HG03039 (cell line): Measurements from ENCODE around the gene CACNA1C.

Source experiments
- ATAC-seq: cut with Tn5 transposase; IDR thresholded peaks from one replicate; pipeline ENCODE4 v1.9.1; 2021; ENCODE audit warnings: mild to moderate bottlenecking, moderate library complexity; ENCODE audit not compliant: unreplicated experiment

CACNA1C gene

GRCh38 chr12:2523844-2524243 is 471.1 kb downstream of the CACNA1C start:
- ATAC-seq, result no peak

- no peak for ATAC-seq
Observed at GRCh38 chr12:2526371-2526770, 473.6 kb downstream of the CACNA1C start.

DNA sequence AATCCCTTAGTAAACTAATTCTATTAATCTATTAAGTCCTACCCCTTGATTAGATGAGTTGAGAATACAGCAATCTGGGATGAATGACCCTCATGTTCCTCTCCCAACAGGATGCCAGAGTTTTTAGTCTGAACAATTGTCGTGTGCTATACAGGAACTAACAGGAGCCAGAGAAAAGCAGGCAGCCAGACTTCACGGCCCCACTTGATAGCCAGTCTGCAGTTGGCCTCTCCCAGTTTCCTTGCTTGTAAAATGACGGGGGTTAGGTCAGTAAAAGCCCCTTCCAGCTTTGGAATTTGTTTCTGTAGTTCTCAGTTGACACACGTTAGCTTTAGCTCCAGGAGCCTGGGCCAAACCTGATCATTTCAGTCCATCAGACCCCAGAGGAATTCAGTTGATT is 475.2 kb downstream of the CACNA1C start:
- ATAC-seq, result no peak

DNA sequence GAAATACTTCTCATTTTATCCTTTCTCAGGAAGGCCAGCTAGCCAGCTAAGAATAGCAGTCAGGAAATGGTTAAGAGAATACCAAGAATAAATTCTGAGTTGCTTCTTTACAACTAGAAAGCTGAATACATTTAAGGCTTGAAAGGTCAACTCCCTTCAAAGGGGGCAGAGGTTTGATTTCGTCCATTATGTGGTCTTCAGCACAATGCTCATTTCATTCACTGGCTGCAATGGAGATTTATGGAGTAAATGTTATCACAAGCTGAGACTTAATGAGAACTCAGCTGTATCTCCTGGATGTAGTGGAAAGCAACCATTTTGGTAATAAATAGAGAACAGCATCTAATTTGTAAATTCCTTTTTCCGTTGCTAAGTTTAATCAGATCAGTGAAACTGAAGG is 477.0 kb downstream of the CACNA1C start:
- ATAC-seq, result no peak

GRCh38 chr12:2531371-2531770 is 478.6 kb downstream of the CACNA1C start:
- no peak for ATAC-seq

GRCh38 chr12:2533036-2533435 is 480.2 kb downstream of the CACNA1C start:
- ATAC-seq, result no peak

GRCh38 chr12:2535583-2536204 is 482.9 kb downstream of the CACNA1C start:
- no peak for ATAC-seq

- ATAC-seq, result no peak
Observed at GRCh38 chr12:2536724-2537123, 483.9 kb downstream of the CACNA1C start.

DNA sequence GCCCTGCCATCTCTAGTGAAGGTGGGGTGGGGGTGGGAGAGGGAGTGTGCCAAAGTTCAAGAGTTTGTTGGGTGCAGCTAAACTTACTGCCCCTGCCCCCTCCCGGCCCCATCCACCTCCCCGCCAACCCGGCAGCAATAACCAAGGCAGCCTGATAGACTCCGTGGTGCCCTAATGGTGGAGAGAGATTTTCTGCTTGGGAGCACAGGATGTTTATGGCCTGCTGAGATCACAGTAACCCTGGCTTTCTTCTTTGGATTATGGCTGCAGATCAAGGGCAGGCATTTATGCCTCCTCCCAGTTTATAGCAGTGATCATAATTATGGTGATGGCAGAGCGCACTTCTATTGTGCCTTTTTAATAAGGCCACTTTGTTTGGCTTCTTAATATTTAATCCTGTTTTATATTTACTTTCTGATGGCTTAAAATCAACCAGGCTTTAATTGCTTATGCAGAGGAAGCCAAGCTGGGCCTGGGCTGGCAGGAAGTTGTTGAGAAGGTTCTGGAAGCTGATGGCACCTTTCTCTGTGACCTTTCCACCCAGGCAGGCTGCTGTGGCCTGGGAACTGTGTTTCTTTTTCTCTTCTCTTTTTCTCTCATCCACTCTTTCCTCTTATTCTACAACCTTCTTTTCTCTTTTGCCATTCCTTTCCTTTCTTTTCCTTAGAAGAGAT is 485.2 kb downstream of the CACNA1C start:
- ATAC-seq, result no peak

DNA sequence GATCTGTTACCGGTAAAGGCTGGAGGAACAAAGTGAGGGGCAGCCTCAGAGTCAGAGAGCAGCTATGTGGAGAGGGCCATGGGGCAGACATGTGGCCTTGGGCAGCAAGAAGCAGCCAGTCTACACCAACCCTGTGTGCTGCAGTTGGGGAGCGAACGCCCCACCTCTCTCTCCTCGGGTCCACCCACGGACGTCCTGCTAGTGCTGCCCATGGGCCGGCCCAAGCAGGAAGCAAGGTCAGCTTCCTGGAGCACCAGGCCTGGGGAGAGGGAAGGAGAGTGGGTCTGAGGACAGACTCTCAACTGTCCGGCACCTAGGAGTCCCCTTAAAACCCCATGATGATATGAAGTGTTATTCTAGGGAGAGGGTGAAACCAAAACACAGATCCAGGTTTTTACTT is 487.2 kb downstream of the CACNA1C start:
- no peak for ATAC-seq

- ATAC-seq, result no peak
Observed at GRCh38 chr12:2540535-2540941, 487.8 kb downstream of the CACNA1C start.

DNA sequence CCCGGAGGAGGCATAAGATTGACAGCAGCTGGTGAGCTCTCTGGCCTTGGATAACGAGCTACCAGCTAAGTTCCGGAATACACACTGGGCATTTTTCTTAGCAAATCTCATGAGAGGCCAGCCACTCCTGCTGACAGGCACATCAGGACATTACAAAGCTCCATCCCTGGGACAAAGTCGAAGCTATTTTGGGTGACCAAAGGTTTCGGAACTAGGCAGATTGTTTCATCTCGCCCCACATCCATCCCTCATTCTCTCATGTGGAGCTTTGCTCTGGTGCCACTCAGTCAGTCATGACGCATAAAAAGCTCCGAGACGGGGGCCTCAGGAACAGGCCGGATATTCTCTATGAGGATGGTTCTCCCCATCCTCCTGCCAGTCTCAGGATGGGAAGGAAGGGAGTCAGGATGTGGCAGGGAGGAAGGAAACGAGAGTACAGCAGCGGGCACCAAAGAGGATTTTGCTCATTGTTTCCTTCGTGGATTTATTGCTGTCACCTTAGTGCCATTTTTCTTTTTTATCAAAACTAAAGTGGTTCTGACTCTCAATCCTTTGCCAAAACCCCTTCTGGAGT is 488.9 kb downstream of the CACNA1C start:
- ATAC-seq, result no peak

- no peak for ATAC-seq
Observed at GRCh38 chr12:2543801-2544200, 491.0 kb downstream of the CACNA1C start.

DNA sequence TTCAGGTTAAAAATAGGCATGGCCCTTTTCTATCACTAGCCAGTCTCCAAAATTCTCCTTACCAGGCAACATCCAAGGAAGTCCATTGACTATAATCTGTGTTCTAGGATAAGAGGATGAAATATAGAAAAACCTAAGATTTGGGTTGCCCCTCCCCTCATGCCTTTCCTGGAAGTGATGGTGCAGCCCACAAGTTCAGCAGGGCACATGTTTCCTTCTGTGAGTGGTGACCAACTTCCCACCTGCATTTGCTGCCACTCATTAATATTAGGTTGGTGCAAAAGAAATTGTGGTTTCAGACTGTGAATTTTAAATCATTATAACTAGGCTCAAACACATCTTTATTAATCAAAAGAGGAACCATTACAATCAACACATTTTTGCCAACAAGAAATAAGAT is 491.4 kb downstream of the CACNA1C start:
- no peak for ATAC-seq

DNA sequence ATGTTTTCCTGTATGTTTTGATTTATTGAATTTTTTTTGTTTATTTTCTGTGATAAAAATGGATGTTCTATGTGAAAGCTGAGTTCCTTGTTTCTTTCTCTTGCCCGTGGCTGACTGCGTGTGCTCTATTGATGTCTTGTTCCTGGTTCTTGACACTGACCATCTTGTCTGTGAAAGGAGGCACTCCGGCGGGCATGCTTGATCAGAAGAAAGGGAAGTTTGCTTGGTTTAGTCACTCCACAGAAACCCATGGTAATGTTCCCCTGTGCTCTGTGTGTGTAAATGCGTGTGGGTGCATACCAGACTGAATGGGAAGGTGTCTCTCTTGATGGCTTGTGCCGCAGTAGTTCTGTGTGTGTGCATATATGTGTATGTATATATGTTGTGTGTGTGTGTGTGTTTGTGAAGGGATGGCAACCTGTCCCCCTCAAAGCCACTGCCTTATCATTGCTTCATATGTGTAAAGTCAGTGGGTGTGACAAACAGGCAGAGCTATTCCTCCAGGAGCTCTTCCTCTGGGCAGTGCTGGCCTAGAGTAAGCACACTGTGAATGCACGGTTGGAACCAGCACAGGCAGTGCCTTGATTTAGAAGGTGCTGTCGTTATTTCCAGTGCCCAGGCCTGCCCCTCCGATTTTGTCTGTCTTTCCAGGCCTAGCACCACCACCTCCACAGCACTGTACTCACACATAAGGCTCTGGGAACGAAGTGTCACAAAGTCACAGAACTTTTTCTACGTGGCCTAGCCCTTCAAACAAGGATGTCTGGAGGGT is 494.7 kb downstream of the CACNA1C start:
- no peak for ATAC-seq

- no peak for ATAC-seq
Observed at GRCh38 chr12:2548081-2548480, 495.3 kb downstream of the CACNA1C start.

GRCh38 chr12:2550561-2551411 is 498.0 kb downstream of the CACNA1C start:
- ATAC-seq, result no peak

- no peak for ATAC-seq
Observed at GRCh38 chr12:2551412-2551900, 498.7 kb downstream of the CACNA1C start.

DNA sequence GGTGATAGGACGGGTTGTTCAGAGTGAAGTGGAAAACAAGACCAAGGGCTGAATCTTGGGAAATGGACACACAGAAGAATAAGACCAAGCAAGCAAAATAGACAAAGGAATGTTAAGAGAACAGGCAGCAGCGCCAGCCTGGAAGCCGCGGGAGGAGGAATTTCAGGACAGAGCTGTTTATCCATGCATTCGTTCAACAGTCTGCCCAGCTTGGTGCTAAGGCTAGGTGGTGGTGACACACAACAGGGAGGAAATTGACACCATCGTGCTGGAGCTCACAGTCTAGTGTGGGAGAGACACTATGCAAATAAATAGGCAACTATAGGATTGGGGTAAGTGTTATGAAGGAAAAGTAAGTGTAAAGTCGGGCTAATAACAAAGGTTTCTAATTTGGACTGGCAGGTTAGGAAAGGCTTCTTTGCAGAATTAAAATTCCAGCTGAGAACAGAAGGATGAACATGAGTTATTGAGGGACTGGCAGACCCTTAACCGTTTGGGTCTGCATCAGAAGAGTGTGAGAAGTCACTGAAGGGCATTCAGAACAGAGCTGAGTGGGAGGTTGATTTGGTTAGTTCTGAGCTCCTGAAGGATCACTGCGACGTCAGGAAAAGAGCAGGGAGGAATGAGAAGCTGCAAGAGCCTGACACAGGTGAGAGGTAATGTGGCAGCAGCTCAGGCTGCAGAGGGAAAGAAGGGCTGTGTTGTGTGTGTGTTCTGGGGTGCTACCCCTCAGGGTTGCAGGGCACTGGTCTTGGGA is 499.4 kb downstream of the CACNA1C start:
- ATAC-seq, result no peak
